Bronchial epithelial cell (primary cell): ENCODE measurements around the gene MYBPH. TPM values are rescaled to one million over a fixed set of nuclear protein-coding genes. Genes with fewer than 3 reads are reported as not detected.

Experiments used
- DNase-seq: peaks from one replicate; pipeline ENCODE4 v3.0.0-alpha.2; 2010; ENCODE audit warnings: low read depth
- FAIRE-seq: peaks from 2 replicates; lab custom pipeline; 2011; peaks lifted over from hg19 to GRCh38; lab: Jason Lieb, UNC
- H3K27me3 ChIP-seq: 2 replicates; pipeline ENCODE4 v1.5.1; 2011; ENCODE audit warnings: low read length; ENCODE audit not compliant: control insufficient read depth, insufficient read depth
- H3K36me3 ChIP-seq: 2 replicates; pipeline ENCODE4 v1.5.1; 2011; ENCODE audit warnings: low read length; ENCODE audit not compliant: control insufficient read depth, insufficient read depth
- H3K4me3 ChIP-seq: 2 replicates; pipeline ENCODE4 v1.5.1; 2011; ENCODE audit warnings: mild to moderate bottlenecking, low read depth, low read length, control low read depth
- CTCF ChIP-seq: IDR thresholded peaks from 2 replicates; pipeline ENCODE4 v1.5.1; 2011; ENCODE audit warnings: mild to moderate bottlenecking, moderate library complexity, low read length, control low read depth, inconsistent platforms; ENCODE audit not compliant: insufficient read depth, severe bottlenecking
- total RNA-seq: library from RNA; depleted of rRNA; stranded (reverse); fragments of >200 nt; gene quantifications from 2 replicates; pipeline ENCODE4 v1.2.1, GENCODE V29; 2014

MYBPH gene
- total RNA-seq, 1 donor from 2014 or later, result not detected

- no peaks in the 10 kb centered on the region for H3K27me3 ChIP-seq
- H3K36me3 ChIP-seq, result no peaks in the 10 kb centered on the region
- no peak for FAIRE-seq
- TF ChIP-seq CTCF, result no peak
- no peak overlapping the region for H3K4me3 ChIP-seq
- DNase-seq, result no peak
Measured at GRCh38 chr1:203199481-203199815, 23.8 kb upstream of the MYBPH start.

- FAIRE-seq (no peak), DNase-seq (no peak)
- no peak for TF ChIP-seq CTCF
- Histone ChIP-seq H3K4me3 (no peak overlapping the region), H3K27me3 (no peaks in the 10 kb centered on the region), H3K36me3 (no peaks in the 10 kb centered on the region)
Measured at GRCh38 chr1:203199002-203199401, 23.4 kb upstream of the MYBPH start.

GRCh38 chr1:203197625-203198024 is 22.0 kb upstream of the MYBPH start:
- no peak for TF ChIP-seq CTCF
- Histone ChIP-seq H3K36me3 (no peaks in the 10 kb centered on the region), H3K27me3 (no peaks in the 10 kb centered on the region), H3K4me3 (no peak overlapping the region)
- FAIRE-seq (no peak), DNase-seq (no peak)

GRCh38 chr1:203196371-203196770 is 20.7 kb upstream of the MYBPH start:
- no peak for TF ChIP-seq CTCF
- FAIRE-seq, result no peak
- Histone ChIP-seq H3K27me3 (no peaks in the 10 kb centered on the region), H3K4me3 (no peak overlapping the region), H3K36me3 (no peaks in the 10 kb centered on the region)
- DNase-seq, result no peak

- no peak for TF ChIP-seq CTCF
- no peak for DNase-seq
- Histone ChIP-seq H3K36me3 (no peaks in the 10 kb centered on the region), H3K27me3 (no peaks in the 10 kb centered on the region), H3K4me3 (no peak overlapping the region)
- FAIRE-seq, result no peak
Measured at GRCh38 chr1:203190949-203191348, 15.3 kb upstream of the MYBPH start.

GRCh38 chr1:203189951-203190352 is 14.3 kb upstream of the MYBPH start:
- no peak for TF ChIP-seq CTCF
- H3K36me3 ChIP-seq, result no peaks in the 10 kb centered on the region
- no peaks in the 10 kb centered on the region for H3K27me3 ChIP-seq
- no peak overlapping the region for H3K4me3 ChIP-seq
- FAIRE-seq (no peak), DNase-seq (no peak)
